Colon (tissue), 2 donors: ENCODE measurements around the gene KIF26B.

Experiments
- FAIRE-seq: peaks from 2 replicates; lab custom pipeline; 2012; peaks lifted over from hg19 to GRCh38; lab: Jason Lieb, UNC
- donor health status: control.
- donor health status: control.

KIF26B gene

GRCh38 chr1:245466261-245466660 lies 311.5 kb downstream of the KIF26B start:
- FAIRE-seq, result no peak

GRCh38 chr1:245467804-245468203 lies 313.0 kb downstream of the KIF26B start:
- FAIRE-seq, result no peak

- FAIRE-seq, result no peak
Observed at GRCh38 chr1:245469006-245469405, 314.2 kb downstream of the KIF26B start.

DNA sequence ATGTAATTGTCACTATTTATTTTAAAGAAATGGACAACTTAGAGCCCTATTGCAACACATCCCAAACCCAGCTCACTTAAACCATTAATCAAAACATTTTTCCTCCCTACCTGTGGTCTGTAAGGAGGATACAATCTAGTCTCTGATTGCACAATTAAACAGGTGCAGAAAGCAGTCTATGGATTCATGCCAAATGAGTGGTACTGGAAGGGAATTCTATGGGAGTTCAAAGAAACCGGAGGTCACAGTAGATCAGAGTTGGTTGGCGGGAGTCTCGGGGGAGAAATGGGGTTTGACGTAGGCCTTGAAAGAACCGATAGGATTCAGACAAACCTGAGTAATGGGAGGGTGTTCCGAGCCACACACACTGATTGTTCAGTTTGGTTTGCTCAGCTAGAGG lies 314.9 kb downstream of the KIF26B start:
- no peak for FAIRE-seq

- no peak for FAIRE-seq
Observed at GRCh38 chr1:245475126-245475525, 320.3 kb downstream of the KIF26B start.

GRCh38 chr1:245475961-245476516 lies 321.3 kb downstream of the KIF26B start:
- no peak for FAIRE-seq

- no peak for FAIRE-seq
Observed at GRCh38 chr1:245477941-245478340, 323.2 kb downstream of the KIF26B start.

- FAIRE-seq, result no peak
Observed at GRCh38 chr1:245480393-245481120, 325.8 kb downstream of the KIF26B start.

DNA sequence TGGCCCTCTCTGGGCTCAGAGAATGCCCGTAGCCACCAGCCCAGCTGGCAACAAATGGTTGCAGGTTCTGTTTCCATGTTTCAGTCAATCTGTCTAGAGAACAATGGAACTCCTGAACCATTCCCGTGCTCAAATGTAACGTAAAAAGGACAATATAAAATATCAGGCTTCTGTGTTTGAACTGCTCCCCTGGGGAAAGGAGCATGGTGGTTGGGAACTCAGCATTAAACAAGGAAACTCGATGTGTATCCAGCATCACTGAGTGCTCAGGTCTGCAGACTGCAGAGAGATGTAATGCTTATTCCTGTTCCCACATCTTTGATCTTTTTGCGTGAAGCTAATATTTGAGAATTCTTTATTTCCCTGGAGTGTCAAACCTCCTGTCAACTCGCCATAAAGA lies 326.5 kb downstream of the KIF26B start:
- FAIRE-seq, result no peak

DNA sequence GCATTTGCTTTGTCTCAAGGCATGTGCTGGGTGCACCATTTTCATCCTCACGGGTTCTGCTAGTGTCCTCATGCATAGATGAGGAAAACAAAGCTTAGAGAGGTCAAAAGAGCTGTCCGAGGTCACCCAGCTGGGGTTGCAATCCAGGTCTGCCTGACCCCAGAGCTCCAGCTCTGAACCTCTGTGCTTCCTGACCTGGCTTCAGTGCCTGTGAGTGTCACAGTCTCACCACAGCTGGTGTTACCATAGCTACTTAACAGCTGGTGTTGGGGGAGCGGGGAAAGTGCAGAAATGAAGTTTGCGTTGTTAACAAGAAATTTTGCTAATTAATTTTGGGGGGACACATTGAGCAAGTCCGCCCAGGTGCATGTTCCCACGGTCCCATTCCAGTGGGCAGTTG lies 328.5 kb downstream of the KIF26B start:
- FAIRE-seq, result no peak

- no peak for FAIRE-seq
Observed at GRCh38 chr1:245484176-245484575, 329.4 kb downstream of the KIF26B start.

GRCh38 chr1:245485996-245486395 lies 331.2 kb downstream of the KIF26B start:
- FAIRE-seq, result no peak

DNA sequence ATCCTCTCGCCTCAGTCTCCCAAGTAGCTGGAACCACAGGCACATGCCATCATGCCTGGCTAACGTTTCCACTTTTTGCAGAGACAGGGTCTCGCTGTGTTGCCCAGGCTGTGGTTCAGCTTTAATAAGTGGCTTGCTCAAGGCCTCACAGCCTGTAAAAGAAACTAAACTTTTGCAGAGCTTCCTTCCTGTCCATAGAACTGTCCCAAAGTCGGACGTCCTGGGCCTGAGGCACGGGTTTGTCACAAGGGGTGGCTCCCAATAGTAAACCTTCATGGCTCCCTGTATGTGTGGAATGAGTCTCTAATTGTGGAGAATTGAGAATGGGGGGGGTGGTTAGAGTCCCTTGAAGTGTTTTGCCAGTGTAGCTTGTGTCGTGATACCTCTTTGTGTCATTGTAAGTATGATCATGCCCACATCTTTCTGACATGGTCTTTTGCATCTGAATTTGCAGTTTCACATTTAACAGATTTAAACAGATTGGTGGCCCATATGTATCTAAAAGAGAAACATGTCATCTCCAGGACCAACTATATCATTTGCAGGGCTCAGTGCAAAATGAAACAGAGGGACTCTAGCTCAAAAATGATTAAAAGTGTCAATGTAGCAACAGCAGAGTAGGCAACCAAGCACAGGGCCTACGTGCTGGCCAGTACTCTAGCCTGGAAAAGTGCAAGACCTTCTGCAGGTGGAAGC lies 332.1 kb downstream of the KIF26B start:
- no peak for FAIRE-seq

DNA sequence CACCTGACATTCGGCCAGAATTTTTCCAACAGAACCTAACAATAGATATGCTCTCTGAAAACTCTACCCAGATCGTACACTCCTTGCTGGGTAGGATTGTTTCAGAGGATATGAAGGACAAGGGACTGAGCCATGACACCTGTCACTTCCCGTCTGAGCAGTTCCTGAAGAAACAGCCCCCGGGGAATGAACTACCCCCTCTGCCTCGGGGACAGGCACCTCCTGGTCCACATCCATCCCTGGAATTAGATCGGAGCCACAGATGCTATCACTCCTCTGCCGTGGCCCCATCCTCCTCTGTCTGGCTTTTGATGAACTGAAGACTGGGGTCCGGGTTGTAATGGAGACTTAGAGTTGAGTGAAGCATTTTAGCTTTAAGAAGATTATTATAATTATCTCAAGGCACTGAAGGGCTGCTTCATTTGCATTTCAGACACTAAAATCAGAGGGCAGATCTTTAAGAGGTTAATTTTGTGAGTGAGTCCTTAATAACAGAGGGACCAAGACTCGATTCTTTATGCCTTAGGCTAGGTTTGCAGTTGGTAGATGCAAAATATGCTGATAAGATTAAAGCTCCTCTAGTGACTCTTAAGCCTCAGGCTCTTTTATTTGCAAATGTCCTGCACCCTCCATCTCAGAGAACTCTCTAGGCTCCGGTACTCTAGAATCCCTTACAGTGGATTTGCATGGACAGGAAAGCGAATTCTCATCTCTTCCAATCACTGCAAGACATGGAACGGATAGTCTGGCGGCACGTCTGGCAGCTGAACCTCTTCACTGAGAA lies 333.8 kb downstream of the KIF26B start:
- no peak for FAIRE-seq

DNA sequence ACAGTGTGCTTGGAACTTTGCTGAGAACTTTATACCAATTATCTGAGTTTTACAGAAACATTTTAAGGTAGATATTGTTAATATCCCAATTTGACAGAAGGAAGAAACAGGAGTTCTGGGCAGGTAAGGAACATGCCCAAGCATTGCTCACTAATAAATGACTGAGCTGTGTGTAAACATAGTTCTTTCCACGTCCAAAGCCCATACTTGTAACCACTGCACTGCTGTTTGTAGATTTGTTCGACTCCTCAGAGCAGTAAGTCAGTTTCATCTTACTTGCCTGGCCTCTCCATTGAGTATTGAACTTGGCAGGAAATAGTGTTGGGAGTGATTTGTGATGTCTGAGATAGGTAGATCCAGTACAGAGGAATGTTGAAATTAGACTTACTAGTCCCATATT lies 335.1 kb downstream of the KIF26B start:
- no peak for FAIRE-seq

GRCh38 chr1:245493029-245493428 lies 338.2 kb downstream of the KIF26B start:
- no peak for FAIRE-seq

DNA sequence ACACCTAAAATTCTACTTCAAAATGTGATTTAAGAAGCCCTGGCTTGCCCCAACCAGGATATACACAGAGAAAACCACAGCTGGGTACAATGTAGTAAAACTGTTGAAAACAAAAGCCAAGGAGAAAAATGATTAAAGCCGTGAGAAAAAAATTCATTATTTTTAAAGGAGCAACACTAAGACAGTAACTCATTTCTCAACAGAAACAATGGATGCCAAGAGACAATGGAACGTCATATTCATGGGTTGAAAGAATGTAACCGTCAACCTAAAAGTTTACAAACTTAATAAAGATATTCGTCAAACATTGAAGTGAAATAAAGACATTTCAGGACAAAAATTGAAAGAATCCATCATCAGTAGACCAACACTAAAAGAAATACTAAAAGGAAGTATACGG lies 340.9 kb downstream of the KIF26B start:
- FAIRE-seq, result no peak

DNA sequence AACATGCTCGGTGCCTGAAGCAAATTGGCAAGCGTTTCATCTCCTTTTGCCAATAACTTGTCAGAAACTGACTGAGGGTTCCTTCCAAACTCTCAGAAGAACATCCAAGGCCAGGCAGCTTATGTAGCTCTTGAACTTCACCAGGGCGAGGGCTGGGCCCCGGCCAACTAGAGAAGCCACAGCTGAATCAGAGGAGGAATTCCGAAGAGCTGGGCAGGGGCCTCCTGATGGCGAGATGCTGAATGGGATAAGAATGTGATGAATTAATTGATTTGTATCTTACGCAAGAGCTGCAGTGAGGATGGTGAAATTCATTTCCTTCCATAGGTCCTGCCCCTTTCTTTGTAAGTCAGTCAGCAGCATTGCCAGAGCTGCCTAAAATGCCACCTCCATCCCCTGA lies 345.8 kb downstream of the KIF26B start:
- no peak for FAIRE-seq

DNA sequence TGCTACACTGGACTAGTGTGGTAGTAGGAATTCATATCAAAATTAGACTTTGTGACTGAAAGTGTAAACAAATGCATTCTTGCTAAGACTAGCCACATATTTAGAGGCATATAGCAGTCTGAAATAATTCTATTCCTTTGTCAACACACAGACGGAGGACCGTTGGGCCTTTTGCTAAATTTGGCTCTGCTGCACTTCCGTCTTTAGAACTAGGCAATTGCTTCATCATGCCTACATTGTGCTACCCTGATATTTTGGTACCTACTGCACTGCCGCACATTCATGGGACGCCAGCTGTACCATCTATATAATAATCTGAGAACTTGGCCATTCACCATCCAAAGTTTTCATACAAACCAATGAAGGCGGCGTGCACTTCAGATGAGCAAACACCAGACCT lies 346.8 kb downstream of the KIF26B start:
- no peak for FAIRE-seq

DNA sequence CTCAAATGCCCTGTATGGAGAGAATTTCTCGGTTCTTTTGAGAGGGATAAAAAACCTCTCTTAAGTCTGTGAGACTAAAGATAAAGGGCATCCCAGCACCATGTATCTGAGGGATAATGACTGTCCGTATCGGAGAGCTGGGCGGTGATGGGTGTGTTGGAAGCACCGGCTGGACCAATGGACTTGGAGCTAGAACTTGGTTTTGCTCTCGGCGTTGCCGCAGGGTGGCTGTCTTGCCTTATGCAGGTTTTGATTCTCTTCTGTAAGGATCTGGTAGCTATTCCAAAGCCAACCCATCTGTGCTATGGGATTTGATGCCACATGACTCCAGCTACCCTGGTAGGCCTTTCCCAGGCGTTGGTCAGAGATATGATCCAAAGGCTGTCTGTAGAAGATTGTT lies 348.8 kb downstream of the KIF26B start:
- FAIRE-seq, result no peak

- no peak for FAIRE-seq
Observed at GRCh38 chr1:245510144-245510543, 355.4 kb downstream of the KIF26B start.

DNA sequence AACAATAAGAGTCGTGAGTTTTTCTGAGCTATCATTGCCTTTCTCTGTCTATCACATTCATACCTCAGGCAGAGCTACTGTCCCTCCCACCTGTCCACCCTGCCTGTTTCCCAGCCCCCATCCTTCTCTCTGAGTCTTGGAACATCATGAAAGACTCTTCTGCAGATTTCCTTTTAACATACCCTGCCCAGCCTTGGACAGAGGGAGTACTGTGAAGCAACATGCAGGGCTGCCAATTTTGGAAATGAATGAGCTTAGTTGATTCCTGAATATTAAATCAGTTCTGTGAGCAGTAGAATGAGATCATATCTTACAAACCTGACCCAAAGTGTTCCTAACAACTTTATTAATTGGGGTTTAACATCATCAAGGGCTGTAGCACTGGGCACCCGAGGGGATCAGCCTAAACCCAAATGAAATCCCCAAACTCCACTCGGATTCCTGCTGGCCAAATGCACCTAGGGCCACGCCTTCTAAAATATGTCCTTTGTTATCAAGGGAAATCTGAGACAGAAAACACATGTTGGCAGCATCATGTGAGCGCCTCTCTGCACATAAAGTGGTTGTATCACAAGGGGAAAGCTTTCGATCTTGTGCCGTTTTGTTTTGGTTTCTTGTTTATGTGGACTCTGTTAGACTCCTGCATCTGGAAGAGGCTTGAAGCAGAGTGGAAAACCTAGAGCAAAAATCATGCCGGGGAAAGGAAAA lies 357.6 kb downstream of the KIF26B start:
- no peak for FAIRE-seq
